GM12891 (cell line): ENCODE results near the gene ITIH2.

Experiments
- POLR2A ChIP-seq: IDR thresholded peaks from 2 replicates; pipeline ENCODE4 v1.6.1; 2011; ENCODE audit warnings: low read depth, low read length, control low read depth
- POLR2AphosphoS5 ChIP-seq: IDR thresholded peaks from 2 replicates; pipeline ENCODE4 v1.6.1; 2011; ENCODE audit warnings: low read depth, low read length, control low read depth
- TAF1 ChIP-seq: IDR thresholded peaks from 2 replicates; pipeline ENCODE4 v1.6.1; 2011; ENCODE audit warnings: low read depth, low read length, control low read depth

GRCh38 chr10:7795605-7796004 is 92.5 kb downstream of the ITIH2 start:
- no peak for TF ChIP-seq TAF1
- TF ChIP-seq POLR2AphosphoS5 = no peak
- no peak for TF ChIP-seq POLR2A
